ENCODE measurements around the gene SLC41A2.

Gene SLC41A2

GRCh38 chr12:104928036-104928745, 29.9 kb downstream of the SLC41A2 start:
- Histone ChIP-seq H3K4me1 (ENCODE audit: insufficient read depth, low read length) (no peaks in the 10 kb centered on the region), H3K36me3 (ENCODE audit: insufficient read depth, low read length) (no peaks in the 10 kb centered on the region), H3K27ac (ENCODE audit: low read depth, low read length) (no peak overlapping the region), H3K9ac (ENCODE audit: low read depth, low read length) (no peak overlapping the region), H3K9me3 (ENCODE audit: insufficient read depth, low read depth, low read length) (no peaks in the 10 kb centered on the region), H3K27me3 (ENCODE audit: insufficient read depth, low read length) (no peaks in the 10 kb centered on the region), H3K4me3 (ENCODE audit: low read length) (no peak overlapping the region)
- 95% methylated on average over 5 of the region's 7 CpGs for WGBS

- 93% methylated on average over 4 of the region's 7 CpGs for WGBS
- H3K36me3 ChIP-seq (ENCODE audit: insufficient read depth, low read length): no peaks in the 10 kb centered on the region
Measured at GRCh38 chr12:104925501-104925900, 32.6 kb downstream of the SLC41A2 start.

GRCh38 chr12:104921340-104921739, 36.8 kb downstream of the SLC41A2 start:
- H3K36me3 ChIP-seq (ENCODE audit: insufficient read depth, low read length): no peaks in the 10 kb centered on the region
- H3K9ac ChIP-seq (ENCODE audit: low read depth, low read length): no peak overlapping the region
- H3K27me3 ChIP-seq (ENCODE audit: insufficient read depth, low read length): no peaks in the 10 kb centered on the region
- peaks cover 3% of the 10 kb centered on the region; the same call in 1 of the 2 replicates for H3K9me3 ChIP-seq (ENCODE audit: insufficient read depth, low read depth, low read length)
- no peaks in the 10 kb centered on the region for H3K4me1 ChIP-seq (ENCODE audit: insufficient read depth, low read length)
- no peak overlapping the region for H3K4me3 ChIP-seq (ENCODE audit: low read length)
- H3K27ac ChIP-seq (ENCODE audit: low read depth, low read length): no peak overlapping the region

More at GRCh38 chr12:104925501-104925900, 32.6 kb downstream of the SLC41A2 start:
- peaks cover 3% of the 10 kb centered on the region; the same call in 1 of the 2 replicates for H3K9me3 ChIP-seq (ENCODE audit: insufficient read depth, low read depth, low read length)
- H3K4me1 ChIP-seq (ENCODE audit: insufficient read depth, low read length): no peaks in the 10 kb centered on the region
- no peaks in the 10 kb centered on the region for H3K27me3 ChIP-seq (ENCODE audit: insufficient read depth, low read length)
- H3K4me3 ChIP-seq (ENCODE audit: low read length): no peak overlapping the region
- H3K9ac ChIP-seq (ENCODE audit: low read depth, low read length): no peak overlapping the region
- no peak overlapping the region for H3K27ac ChIP-seq (ENCODE audit: low read depth, low read length)

- no peaks in the 10 kb centered on the region for H3K36me3 ChIP-seq (ENCODE audit: insufficient read depth, low read length)
Measured at GRCh38 chr12:104911942-104912341, 46.1 kb downstream of the SLC41A2 start.

GRCh38 chr12:104910196-104910840, 47.8 kb downstream of the SLC41A2 start:
- WGBS: 91% methylated on average over 1 of the region's 1 CpG
- Histone ChIP-seq H3K9ac (ENCODE audit: low read depth, low read length) (no peak overlapping the region), H3K27ac (ENCODE audit: low read depth, low read length) (no peak overlapping the region), H3K4me1 (ENCODE audit: insufficient read depth, low read length) (no peaks in the 10 kb centered on the region), H3K36me3 (ENCODE audit: insufficient read depth, low read length) (no peaks in the 10 kb centered on the region), H3K4me3 (ENCODE audit: low read length) (no peak overlapping the region), H3K9me3 (ENCODE audit: insufficient read depth, low read depth, low read length) (no peaks in the 10 kb centered on the region), H3K27me3 (ENCODE audit: insufficient read depth, low read length) (no peaks in the 10 kb centered on the region)

More at GRCh38 chr12:104911942-104912341, 46.1 kb downstream of the SLC41A2 start:
- Histone ChIP-seq H3K9ac (ENCODE audit: low read depth, low read length) (no peak overlapping the region), H3K27me3 (ENCODE audit: insufficient read depth, low read length) (no peaks in the 10 kb centered on the region), H3K4me3 (ENCODE audit: low read length) (no peak overlapping the region), H3K4me1 (ENCODE audit: insufficient read depth, low read length) (no peaks in the 10 kb centered on the region), H3K27ac (ENCODE audit: low read depth, low read length) (no peak overlapping the region), H3K9me3 (ENCODE audit: insufficient read depth, low read depth, low read length) (no peaks in the 10 kb centered on the region)
- WGBS: 92% methylated on average over 4 of the region's 4 CpGs

GRCh38 chr12:104909761-104910160, 48.3 kb downstream of the SLC41A2 start:
- Histone ChIP-seq H3K4me1 (ENCODE audit: insufficient read depth, low read length) (no peaks in the 10 kb centered on the region), H3K9ac (ENCODE audit: low read depth, low read length) (no peak overlapping the region), H3K9me3 (ENCODE audit: insufficient read depth, low read depth, low read length) (no peaks in the 10 kb centered on the region), H3K36me3 (ENCODE audit: insufficient read depth, low read length) (no peaks in the 10 kb centered on the region), H3K4me3 (ENCODE audit: low read length) (no peak overlapping the region), H3K27me3 (ENCODE audit: insufficient read depth, low read length) (no peaks in the 10 kb centered on the region), H3K27ac (ENCODE audit: low read depth, low read length) (no peak overlapping the region)
- 84% methylated on average over 2 of the region's 2 CpGs for WGBS
